Measurements from ENCODE around the gene TMEM178B. TPM values are rescaled to one million over a fixed set of nuclear protein-coding genes. Genes with fewer than 3 reads are reported as not detected.

TMEM178B gene
- total RNA-seq, 1 experiment from 2014 or later = 0.39 TPM

GRCh38 chr7:141355032-141355431, 281.2 kb downstream of the TMEM178B start:
- ATAC-seq (no peak), DNase-seq (ENCODE audit: low read depth, low spot score) (no peak)
- H3K27me3 ChIP-seq (ENCODE audit: control insufficient read depth, insufficient read depth, low read length) = peaks cover 6% of the 10 kb centered on the region; the same call in 1 of the 2 replicates
- no peak for TF ChIP-seq REST (IDR thresholded peaks at IDR 0.05; ENCODE audit: insufficient read depth in 1 of 2, low read depth in 2 of 2, low read length in 1 of 2)
- H3K4me1 ChIP-seq (ENCODE audit: control insufficient read depth, insufficient read depth, low read length) = no peaks in the 10 kb centered on the region
- no TSS peak for BruUV-seq (replicated peaks)
- intact Hi-C loops (cut with micrococcal nuclease; ENCODE audit: unreplicated experiment) = no loop called here
- H3K9me3 ChIP-seq (ENCODE audit: control insufficient read depth, insufficient read depth, low read depth, low read length) = no peaks in the 10 kb centered on the region
- ChIA-PET POLR2A (no interaction called here), CTCF (no interaction called here)
- no peak overlapping the region for H3K27ac ChIP-seq (ENCODE audit: low read length)
- H3K4me3 ChIP-seq (ENCODE audit: low read depth in 2 of 2, low read length in 2 of 2) = no peak overlapping the region
- no peaks in the 10 kb centered on the region for H3K36me3 ChIP-seq (ENCODE audit: control insufficient read depth, insufficient read depth, low read length)
- in situ Hi-C loops (cut with HindIII; ENCODE audit: low pct_unique_long_range_greater_than_20kb, low sequenced_read_pairs) = no loop called here

GRCh38 chr7:141356161-141356560, 282.3 kb downstream of the TMEM178B start:
- H3K36me3 ChIP-seq (ENCODE audit: control insufficient read depth, insufficient read depth, low read length) = no peaks in the 10 kb centered on the region
- intact Hi-C loops (cut with micrococcal nuclease; ENCODE audit: unreplicated experiment) = no loop called here
- no peak overlapping the region for H3K4me3 ChIP-seq (ENCODE audit: low read depth in 2 of 2, low read length in 2 of 2)
- CTCF ChIA-PET = no interaction called here
- DNase-seq (ENCODE audit: low read depth, low spot score) (no peak), ATAC-seq (no peak)
- no peaks in the 10 kb centered on the region for H3K4me1 ChIP-seq (ENCODE audit: control insufficient read depth, insufficient read depth, low read length)
- in situ Hi-C loops (cut with HindIII; ENCODE audit: low pct_unique_long_range_greater_than_20kb, low sequenced_read_pairs) = no loop called here
- TF ChIP-seq REST (IDR thresholded peaks at IDR 0.05; ENCODE audit: insufficient read depth in 1 of 2, low read depth in 2 of 2, low read length in 1 of 2) (no peak), POLR2AphosphoS5 (IDR thresholded peaks at IDR 0.05; ENCODE audit: low read depth, low read length) (no peak), TCF7L2 (IDR thresholded peaks at IDR 0.05; ENCODE audit: low read depth, low read length) (no peak), CTCF (IDR thresholded peaks at IDR 0.05) (no peak), SIN3A (IDR thresholded peaks at IDR 0.05; ENCODE audit: borderline replicate concordance, insufficient read depth, low read depth, low read length) (no peak)
- peaks cover 2% of the 10 kb centered on the region; the same call in 1 of the 2 replicates for H3K27me3 ChIP-seq (ENCODE audit: control insufficient read depth, insufficient read depth, low read length)
- no TSS peak for BruUV-seq (replicated peaks)
- H3K9me3 ChIP-seq (ENCODE audit: control insufficient read depth, insufficient read depth, low read depth, low read length) = no peaks in the 10 kb centered on the region
- no peak overlapping the region for H3K27ac ChIP-seq (ENCODE audit: low read length)
- POLR2A ChIA-PET = no interaction called here

Measured in Panc1 (cell line).